H9 (cell line): ENCODE results near the gene RAB31. TPM values are rescaled to one million over a fixed set of nuclear protein-coding genes. Genes with fewer than 3 reads are reported as not detected.

Source experiments
- DNase-seq: peaks from one replicate; pipeline ENCODE4 v3.0.0-alpha.2; 2017
- H2AFZ ChIP-seq: one replicate; pipeline ENCODE4 v1.6.1; 2013; ENCODE audit warnings: mild to moderate bottlenecking, low read length, control low read depth, moderate library complexity
- H2AK5ac ChIP-seq: 2 replicates; pipeline ENCODE4 v1.6.1; 2013; ENCODE audit warnings: low read length, control low read depth, mixed read lengths; ENCODE audit not compliant: insufficient read length
- H2BK120ac ChIP-seq: one replicate; pipeline ENCODE4 v1.6.1; 2013; ENCODE audit warnings: low read depth, mild to moderate bottlenecking, low read length, control low read depth, inconsistent platforms; ENCODE audit not compliant: poor library complexity, severe bottlenecking
- H2BK12ac ChIP-seq: 2 replicates; pipeline ENCODE4 v1.6.1; 2013; ENCODE audit warnings: low read length, control low read depth, mixed read lengths, low read depth; ENCODE audit not compliant: insufficient read length
- H2BK15ac ChIP-seq: 2 replicates; pipeline ENCODE4 v1.6.1; 2013; ENCODE audit warnings: low read depth, low read length, control low read depth
- H2BK20ac ChIP-seq: one replicate; pipeline ENCODE4 v1.6.1; 2013; ENCODE audit warnings: low read depth, mild to moderate bottlenecking, low read length, control low read depth, inconsistent platforms; ENCODE audit not compliant: poor library complexity, severe bottlenecking
- H2BK5ac ChIP-seq: 2 replicates; pipeline ENCODE4 v1.6.1; 2013; ENCODE audit warnings: low read length, control low read depth, mixed read lengths; ENCODE audit not compliant: insufficient read length
- H3K14ac ChIP-seq: 2 replicates; pipeline ENCODE4 v1.6.1; 2013; ENCODE audit warnings: low read length, control low read depth; ENCODE audit not compliant: insufficient read depth
- H3K18ac ChIP-seq: 2 replicates; pipeline ENCODE4 v1.6.1; 2013; ENCODE audit warnings: low read depth, mild to moderate bottlenecking, mixed read lengths, low read length, control low read depth; ENCODE audit not compliant: insufficient read length
- H3K23ac ChIP-seq: 2 replicates; pipeline ENCODE4 v1.6.1; 2013; ENCODE audit warnings: low read length, control low read depth, mixed read lengths, low read depth; ENCODE audit not compliant: insufficient read length
- H3K23me2 ChIP-seq: 2 replicates; pipeline ENCODE4 v1.6.1; 2013; ENCODE audit warnings: low read depth, mild to moderate bottlenecking, mixed read lengths, low read length, control low read depth; ENCODE audit not compliant: insufficient read length, poor library complexity, severe bottlenecking
- H3K27ac ChIP-seq: 2 replicates; pipeline ENCODE4 v1.5.1; 2013; ENCODE audit warnings: low read length, control low read depth, mixed read lengths, low read depth; ENCODE audit not compliant: insufficient read length
- H3K27me3 ChIP-seq: 2 replicates; pipeline ENCODE4 v1.6.1; 2013; ENCODE audit warnings: low read length, control low read depth, inconsistent platforms; ENCODE audit not compliant: insufficient read depth
- H3K4ac ChIP-seq: 2 replicates; pipeline ENCODE4 v1.6.1; 2013; ENCODE audit warnings: low read depth, mild to moderate bottlenecking, control low read depth, inconsistent platforms, low read length, moderate library complexity
- H3K4me1 ChIP-seq: 2 replicates; pipeline ENCODE4 v1.6.1; 2013; ENCODE audit warnings: low read length, control low read depth, inconsistent platforms; ENCODE audit not compliant: insufficient read depth
- H3K4me2 ChIP-seq: 2 replicates; pipeline ENCODE4 v1.6.1; 2013; ENCODE audit warnings: low read length, control low read depth, mixed read lengths; ENCODE audit not compliant: insufficient read length, insufficient read depth
- H3K56ac ChIP-seq: 2 replicates; pipeline ENCODE4 v1.6.1; 2013; ENCODE audit warnings: low read depth, mild to moderate bottlenecking, mixed read lengths, low read length, control low read depth; ENCODE audit not compliant: insufficient read length
- H3K79me1 ChIP-seq: 2 replicates; pipeline ENCODE4 v1.6.1; 2013; ENCODE audit warnings: low read depth, mild to moderate bottlenecking, moderate library complexity, low read length, control low read depth, inconsistent platforms; ENCODE audit not compliant: insufficient read depth, poor library complexity, severe bottlenecking
- H3K79me2 ChIP-seq: 2 replicates; pipeline ENCODE4 v1.6.1; 2013; ENCODE audit warnings: low read length, control low read depth, inconsistent platforms; ENCODE audit not compliant: insufficient read depth
- H3K9ac ChIP-seq: 2 replicates; pipeline ENCODE4 v1.6.1; 2013; ENCODE audit warnings: low read length, control low read depth, mixed read lengths; ENCODE audit not compliant: insufficient read length; ENCODE audit errors: extremely low read depth
- H3K9me3 ChIP-seq: one replicate; pipeline ENCODE4 v1.6.1; 2013; ENCODE audit warnings: low read depth, low read length, inconsistent platforms; ENCODE audit not compliant: control insufficient read depth
- H3T11ph ChIP-seq: one replicate; pipeline ENCODE4 v1.6.1; 2013; ENCODE audit warnings: mild to moderate bottlenecking, low read length, control low read depth, inconsistent platforms
- H4K20me1 ChIP-seq: one replicate; pipeline ENCODE4 v1.6.1; 2013; ENCODE audit not compliant: control insufficient read depth, insufficient read length, insufficient read depth
- H4K5ac ChIP-seq: 2 replicates; pipeline ENCODE4 v1.6.1; 2013; ENCODE audit warnings: low read depth, mild to moderate bottlenecking, mixed read lengths, low read length, control low read depth; ENCODE audit not compliant: insufficient read length
- H4K8ac ChIP-seq: replicated peaks from 2 replicates; pipeline ENCODE4 v1.6.1; 2013; ENCODE audit warnings: low read length, control low read depth, mixed read lengths, low read depth; ENCODE audit not compliant: insufficient read length
- H4K91ac ChIP-seq: 2 replicates; pipeline ENCODE4 v1.6.1; 2013; ENCODE audit warnings: low read depth, mild to moderate bottlenecking, moderate library complexity, mixed read lengths, low read length, control low read depth; ENCODE audit not compliant: insufficient read length
- H3K27ac Mint-ChIP-seq, 3 experiments: 2 replicates in 2 of 3; 3 replicates in 1 of 3; pipeline ENCODE4 v1.8.0; 2020 to 2021; ENCODE audit warnings: mixed read lengths in 3 of 3, mild to moderate bottlenecking in 1 of 3, moderate library complexity in 1 of 3
- H3K27me3 Mint-ChIP-seq: 2 replicates; pipeline ENCODE4 v1.8.0; 2021; ENCODE audit warnings: low read depth, mild to moderate bottlenecking, moderate library complexity, mixed read lengths
- H3K36me3 Mint-ChIP-seq, 3 experiments: 2 replicates in 2 of 3; 3 replicates in 1 of 3; pipeline ENCODE4 v1.8.0; 2020 to 2021; ENCODE audit warnings: low read depth in 3 of 3, mixed read lengths in 3 of 3; ENCODE audit not compliant: insufficient read depth in 1 of 3
- H3K4me1 Mint-ChIP-seq, 2 experiments: 2 replicates each; pipeline ENCODE4 v1.8.0; 2020; ENCODE audit warnings: mixed read lengths in 2 of 2
- H3K4me3 Mint-ChIP-seq, 2 experiments: 2 replicates in 1 of 2; 3 replicates in 1 of 2; pipeline ENCODE4 v1.8.0; 2020 to 2021; ENCODE audit warnings: mild to moderate bottlenecking in 2 of 2, mixed read lengths in 2 of 2, moderate library complexity in 1 of 2
- H3K9me3 Mint-ChIP-seq, 2 experiments: 2 replicates in 1 of 2; 3 replicates in 1 of 2; pipeline ENCODE4 v1.8.0; 2020; ENCODE audit warnings: mild to moderate bottlenecking in 2 of 2, mixed read lengths in 2 of 2, moderate library complexity in 1 of 2
- CTCF ChIP-seq: fragments of 200-600 bp; sonication (generic); conservative IDR thresholded peaks from 3 replicates; pipeline ENCODE4 v1.8.0; 2021; ENCODE audit warnings: antibody characterized with exemption, mild to moderate bottlenecking
- WGBS: extraction: QIAGEN DNeasy Blood & Tissue Kit; methylation state at CpG from one replicate; pipeline ENCODE4 v1.1.7; 2013; ENCODE audit warnings: missing lambda C conversion rate, low lambda C conversion rate, mixed read lengths; ENCODE audit not compliant: insufficient read length; ENCODE audit errors: extremely low coverage; 5-methylcytosine and 5-hydroxymethylcytosine counted together
- total RNA-seq: library from RNA; stranded (reverse); gene quantifications from 2 replicates; pipeline ENCODE4 v1.2.1, GENCODE V29; 2021

RAB31 gene
- total RNA-seq, 1 experiment from 2014 or later: 22.4 TPM

DNA sequence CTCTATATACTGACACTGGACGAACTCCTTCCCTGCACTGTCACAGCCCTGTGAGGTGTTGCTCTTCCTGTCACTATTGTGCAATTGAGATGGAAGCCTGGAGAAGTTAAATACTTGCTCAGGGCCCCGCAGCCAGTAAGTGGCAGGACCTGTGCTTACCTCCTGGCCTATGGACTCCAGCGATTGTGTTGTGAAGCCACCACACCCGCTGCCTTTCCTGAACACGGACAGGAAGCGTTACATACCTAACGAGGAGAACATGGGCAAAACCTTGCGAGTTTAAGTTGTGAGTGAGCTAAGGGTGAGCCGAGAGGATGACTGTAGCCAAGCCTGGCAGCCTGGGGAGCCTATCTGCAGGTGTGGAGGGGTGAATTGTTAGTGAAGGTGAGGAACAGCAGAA is 26.1 kb downstream of the RAB31 start:
- H3K27ac ChIP-seq: no peak overlapping the region
- H3K79me2 ChIP-seq: no peaks in the 10 kb centered on the region

More for the DNA sequence above, 26.1 kb downstream of the RAB31 start:
- Histone ChIP-seq H3K14ac (peak overlapping the region; percentile 12; the same call in 1 of the 2 replicates), H3K9ac (no peak overlapping the region), H3K79me1 (no peaks in the 10 kb centered on the region), H3K4me1 (no peaks in the 10 kb centered on the region), H3K56ac (no peak overlapping the region), H3T11ph (no peak overlapping the region), H4K8ac (no peak overlapping the region), H2BK20ac (no peak overlapping the region), H2BK5ac (no peak overlapping the region), H2AFZ (no peak overlapping the region), H2BK15ac (no peak overlapping the region), H2BK120ac (no peak overlapping the region), H4K5ac (no peak overlapping the region), H3K18ac (peak overlapping the region; percentile 11), H3K27me3 (no peaks in the 10 kb centered on the region), H2BK12ac (no peak overlapping the region), H3K23me2 (no peaks in the 10 kb centered on the region), H3K9me3 (no peaks in the 10 kb centered on the region), H3K4me2 (no peak overlapping the region), H3K23ac (no peak overlapping the region), H4K20me1 (no peaks in the 10 kb centered on the region), H3K4ac (no peak overlapping the region), H2AK5ac (no peak overlapping the region), H4K91ac (no peak overlapping the region)
- H3K4me3 Mint-ChIP-seq: no peak overlapping the region
- no CpG with 5 or more reads among the region's 9 CpGs for WGBS
- DNase-seq: no peak
- no peaks in the 10 kb centered on the region for H3K36me3 Mint-ChIP-seq
- H3K4me1 Mint-ChIP-seq: peaks cover 12 to 13% of the 10 kb centered on the region in 2 experiments
- no peaks in the 10 kb centered on the region for H3K9me3 Mint-ChIP-seq
- peak overlapping the region in 2 of 3 experiments; percentile 3 to 24; a peak in 2 of 7 replicates for H3K27ac Mint-ChIP-seq
- no peaks in the 10 kb centered on the region for H3K27me3 Mint-ChIP-seq
- no peak for TF ChIP-seq CTCF
